GF-D8 (cell line): ENCODE results near the gene PTPRF.

Experiments
- DNase-seq: peaks from one replicate; lab custom pipeline; 2025; lab: John Stamatoyannopoulos, UW

PTPRF gene

DNA sequence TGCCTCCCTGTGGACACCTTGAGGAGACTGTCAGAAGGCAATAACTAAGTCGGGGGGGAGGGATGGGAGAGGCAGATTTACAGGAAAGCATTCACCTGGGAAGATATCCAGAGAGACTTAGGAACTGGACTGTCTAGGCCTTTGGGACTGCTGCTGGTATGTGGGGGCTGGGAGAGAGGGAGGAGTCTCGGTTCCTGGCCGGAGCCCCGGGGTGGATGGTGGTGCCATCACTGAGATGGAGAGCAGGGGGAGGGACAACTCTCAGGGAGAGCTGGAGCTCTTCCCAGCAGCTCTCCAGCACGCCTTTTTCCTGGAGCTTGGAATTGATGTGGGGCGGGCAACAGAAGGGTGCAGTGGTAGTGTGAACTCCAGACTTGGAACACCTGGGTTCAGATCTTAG is 22.1 kb downstream of the PTPRF start:
- no peak for DNase-seq

GRCh38 chr1:43554444-43554992 is 23.8 kb downstream of the PTPRF start:
- DNase-seq, result no peak

DNA sequence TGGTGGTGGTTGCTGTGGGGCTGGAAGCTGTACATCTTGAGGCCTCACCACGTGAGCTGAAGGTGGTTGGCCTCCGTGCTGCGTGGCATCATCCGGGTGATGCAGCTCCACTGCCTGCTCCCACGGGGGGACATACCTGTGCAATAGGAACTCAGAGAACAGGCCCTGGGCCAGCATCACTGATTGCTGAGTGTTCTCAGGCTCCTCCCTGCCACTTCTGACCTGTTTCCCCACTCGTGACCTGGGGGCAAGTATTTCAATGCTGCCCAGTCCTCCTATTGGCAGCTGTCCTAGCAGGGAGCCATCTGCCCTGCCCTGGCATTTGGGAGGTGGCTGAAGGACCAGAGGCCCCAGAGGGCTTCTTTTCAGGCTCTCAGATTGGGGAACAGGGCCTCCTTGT is 26.1 kb downstream of the PTPRF start:
- DNase-seq, result no peak

GRCh38 chr1:43557744-43558245 is 27.1 kb downstream of the PTPRF start:
- no peak for DNase-seq

- no peak for DNase-seq
Observed at GRCh38 chr1:43558346-43558841, 27.7 kb downstream of the PTPRF start.

DNA sequence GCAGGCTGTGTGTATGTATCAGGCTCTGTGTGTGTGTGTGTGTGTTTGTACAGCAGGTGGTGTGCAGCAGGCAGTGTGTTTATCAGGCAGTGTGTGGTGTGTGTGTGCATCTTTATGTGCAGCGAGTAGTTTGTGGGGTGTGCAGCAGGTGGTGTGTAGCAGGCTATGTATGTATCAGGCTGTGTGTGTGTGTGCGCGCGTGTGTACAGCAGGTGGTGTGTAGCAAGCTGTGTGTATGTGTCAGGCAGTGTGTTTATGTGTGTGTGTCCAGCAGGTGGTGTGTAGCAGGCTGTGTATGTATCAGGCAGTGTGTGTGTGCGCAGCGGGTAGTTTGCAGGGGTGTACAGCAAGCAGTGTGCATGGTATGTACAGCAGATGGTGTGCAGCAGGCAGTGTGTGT is 29.0 kb downstream of the PTPRF start:
- no peak for DNase-seq

- no peak for DNase-seq
Observed at GRCh38 chr1:43560286-43560685, 29.6 kb downstream of the PTPRF start.

DNA sequence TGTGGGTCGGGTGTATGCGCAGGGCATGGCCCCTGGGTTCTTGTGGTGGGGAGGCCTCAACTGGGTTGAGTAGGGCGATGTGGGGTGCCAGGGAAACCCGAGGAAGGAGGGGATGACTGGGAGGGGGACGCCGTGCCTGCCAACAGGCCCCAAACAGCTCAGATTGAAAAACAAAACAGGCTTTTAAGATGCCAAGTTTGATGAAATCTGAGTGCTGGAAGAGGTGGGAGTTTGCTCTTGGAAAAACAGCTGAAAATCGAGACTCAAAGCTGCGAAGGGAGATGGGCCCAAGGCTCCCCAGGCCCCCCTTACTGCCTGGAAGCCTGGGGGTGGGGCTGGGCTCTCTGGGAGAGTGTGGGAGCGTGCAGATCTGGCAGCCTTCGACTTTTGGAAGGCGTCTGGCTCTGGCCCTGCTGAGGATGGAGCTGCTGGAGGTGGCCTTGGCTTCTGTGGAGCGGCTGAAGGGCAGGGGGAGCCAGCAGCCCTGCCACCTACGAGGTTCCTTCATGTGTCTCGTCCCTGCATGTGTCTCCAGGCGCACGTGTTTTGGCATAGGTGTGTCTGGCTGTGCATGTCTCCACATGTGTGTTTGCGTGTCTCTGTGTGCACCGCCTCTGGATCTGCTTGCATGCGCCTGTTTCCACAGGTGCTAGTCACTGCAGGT is 33.3 kb downstream of the PTPRF start:
- no peak for DNase-seq

GRCh38 chr1:43564551-43565348 is 34.1 kb downstream of the PTPRF start:
- DNase-seq, result no peak

DNA sequence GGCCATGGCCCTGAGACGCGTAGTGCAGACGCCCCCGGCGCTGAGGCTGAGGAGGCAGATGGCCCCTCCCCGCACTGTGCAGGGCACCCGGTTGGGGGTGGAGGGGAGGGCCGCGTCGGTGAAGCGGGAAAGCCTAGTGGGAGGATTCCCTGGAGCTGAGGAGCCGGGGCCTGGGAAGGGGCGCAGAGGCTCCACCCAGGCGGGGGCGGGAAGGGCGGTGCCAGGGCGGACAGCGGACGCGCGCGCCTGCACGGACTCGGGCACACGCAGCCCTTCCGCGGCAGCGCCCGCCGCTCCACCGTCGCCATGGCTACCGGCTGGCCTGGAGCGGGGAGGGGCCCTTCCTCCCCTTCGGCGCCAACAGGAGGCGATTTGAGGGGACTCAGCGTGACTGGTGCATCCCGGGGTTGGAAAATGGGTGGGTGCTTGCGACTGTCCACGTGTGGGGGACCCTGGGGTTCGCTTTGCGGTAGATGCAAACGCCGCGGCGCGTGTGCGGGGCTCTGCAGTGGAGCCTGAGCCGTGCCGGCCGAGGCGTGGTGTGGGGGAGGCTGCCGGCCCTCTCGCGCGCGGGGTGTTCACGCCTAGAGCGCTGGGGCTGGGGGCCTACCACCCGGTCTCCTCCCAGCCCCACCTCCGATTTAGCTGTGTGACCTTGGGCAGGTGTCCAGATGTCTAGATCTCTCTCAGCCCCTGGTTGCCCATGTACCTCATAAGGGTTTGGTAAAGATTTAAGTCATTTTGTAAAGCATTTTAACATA is 35.1 kb downstream of the PTPRF start:
- DNase-seq, result no peak

GRCh38 chr1:43566382-43567044 is 35.8 kb downstream of the PTPRF start:
- DNase-seq, result no peak

DNA sequence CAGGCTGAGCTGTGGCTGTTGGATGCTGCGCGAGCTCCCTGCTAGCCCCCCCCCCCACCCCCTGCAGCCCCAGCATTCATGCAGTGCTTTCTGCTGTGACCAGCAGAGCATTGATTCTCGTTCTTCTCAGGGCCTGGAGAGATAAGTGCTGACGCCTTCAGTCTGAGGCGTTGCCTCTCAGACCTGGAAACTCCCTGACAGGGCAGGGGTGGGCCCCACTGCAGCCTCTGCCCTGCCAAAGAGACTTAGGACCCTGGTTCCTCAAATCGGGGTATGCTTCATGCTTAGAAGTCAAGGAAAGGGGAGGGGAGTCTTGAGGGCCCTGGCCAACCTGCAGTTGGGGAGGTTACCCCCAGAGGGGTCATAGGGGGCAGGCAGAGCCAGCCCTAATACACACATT is 38.5 kb downstream of the PTPRF start:
- DNase-seq, result no peak

- no peak for DNase-seq
Observed at GRCh38 chr1:43570277-43570676, 39.6 kb downstream of the PTPRF start.

- DNase-seq, result no peak
Observed at GRCh38 chr1:43570715-43571114, 40.0 kb downstream of the PTPRF start.

DNA sequence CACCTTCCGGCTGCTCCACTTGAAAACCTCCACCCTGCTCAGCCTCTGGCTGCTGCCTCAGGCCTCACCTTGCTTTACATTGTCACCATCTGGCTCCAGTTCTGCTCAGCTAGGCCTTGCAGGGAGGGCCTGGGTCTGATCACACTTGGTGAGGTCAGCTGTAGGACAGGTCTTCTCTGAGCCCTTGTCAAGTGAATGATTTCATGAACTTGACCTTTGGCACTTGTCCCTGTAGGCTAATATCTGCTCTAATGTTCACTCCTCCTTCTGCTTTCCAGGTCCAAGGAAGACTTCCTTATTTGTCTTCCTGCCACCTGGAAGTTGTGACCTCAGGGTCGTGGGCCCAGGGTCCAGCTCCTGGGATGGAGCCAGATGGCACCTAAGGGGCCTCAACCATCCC is 41.4 kb downstream of the PTPRF start:
- no peak for DNase-seq

DNA sequence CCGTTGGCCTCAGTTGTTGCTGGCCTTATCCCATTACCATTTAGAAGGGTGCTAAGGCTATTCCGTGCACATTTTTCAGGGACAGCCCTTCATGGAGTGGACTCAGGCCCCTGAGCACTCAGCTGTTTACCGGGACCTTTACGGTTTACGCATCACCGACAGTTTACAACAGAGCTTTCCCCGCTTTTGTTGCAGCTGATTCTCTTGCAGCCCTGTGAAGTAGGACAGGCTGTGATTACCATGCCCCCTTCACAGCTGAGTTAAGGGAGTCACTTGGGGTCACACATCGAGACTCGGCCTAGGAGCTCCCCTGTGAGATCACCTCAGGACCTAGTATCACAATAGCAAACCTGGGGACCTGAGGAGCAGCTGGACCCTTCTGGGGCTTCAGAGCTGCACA is 41.9 kb downstream of the PTPRF start:
- no peak for DNase-seq

DNA sequence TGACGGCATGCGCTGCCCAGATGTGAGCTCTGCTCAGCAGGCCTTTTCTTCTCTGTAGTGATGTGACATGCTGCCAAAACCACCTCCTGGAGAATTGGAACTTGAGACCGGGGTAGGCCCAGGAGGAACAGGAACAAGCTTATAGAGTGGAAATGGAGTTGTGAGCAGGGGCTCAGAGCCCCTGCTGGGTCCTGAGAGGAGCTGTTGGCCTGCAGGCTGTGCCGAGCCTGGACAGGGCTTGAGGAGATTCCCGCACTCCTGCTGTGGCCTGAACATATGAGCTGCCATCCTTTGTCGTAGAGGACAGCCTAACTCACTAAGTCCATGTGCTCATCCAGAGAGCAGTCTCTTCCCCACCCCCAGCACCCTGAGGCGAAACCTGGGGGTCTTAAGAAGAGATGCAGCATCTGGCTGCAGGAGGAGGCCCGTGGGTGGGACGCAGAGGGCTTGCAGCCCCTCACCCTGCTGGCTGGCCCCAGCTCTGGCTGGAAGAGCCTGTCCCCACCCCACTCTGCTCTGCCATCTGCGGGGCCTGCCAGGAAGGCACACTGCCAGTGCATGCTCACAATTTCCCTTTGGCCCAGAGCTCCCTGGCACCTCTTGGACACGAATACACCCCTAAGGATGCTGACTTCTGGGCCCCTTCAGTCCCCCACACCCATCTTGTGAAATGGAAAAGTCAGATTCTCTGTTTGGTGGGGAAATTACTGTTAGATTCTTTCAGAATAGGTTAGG is 42.5 kb downstream of the PTPRF start:
- DNase-seq, result no peak

- DNase-seq, result no peak
Observed at GRCh38 chr1:43576521-43576920, 45.8 kb downstream of the PTPRF start.

DNA sequence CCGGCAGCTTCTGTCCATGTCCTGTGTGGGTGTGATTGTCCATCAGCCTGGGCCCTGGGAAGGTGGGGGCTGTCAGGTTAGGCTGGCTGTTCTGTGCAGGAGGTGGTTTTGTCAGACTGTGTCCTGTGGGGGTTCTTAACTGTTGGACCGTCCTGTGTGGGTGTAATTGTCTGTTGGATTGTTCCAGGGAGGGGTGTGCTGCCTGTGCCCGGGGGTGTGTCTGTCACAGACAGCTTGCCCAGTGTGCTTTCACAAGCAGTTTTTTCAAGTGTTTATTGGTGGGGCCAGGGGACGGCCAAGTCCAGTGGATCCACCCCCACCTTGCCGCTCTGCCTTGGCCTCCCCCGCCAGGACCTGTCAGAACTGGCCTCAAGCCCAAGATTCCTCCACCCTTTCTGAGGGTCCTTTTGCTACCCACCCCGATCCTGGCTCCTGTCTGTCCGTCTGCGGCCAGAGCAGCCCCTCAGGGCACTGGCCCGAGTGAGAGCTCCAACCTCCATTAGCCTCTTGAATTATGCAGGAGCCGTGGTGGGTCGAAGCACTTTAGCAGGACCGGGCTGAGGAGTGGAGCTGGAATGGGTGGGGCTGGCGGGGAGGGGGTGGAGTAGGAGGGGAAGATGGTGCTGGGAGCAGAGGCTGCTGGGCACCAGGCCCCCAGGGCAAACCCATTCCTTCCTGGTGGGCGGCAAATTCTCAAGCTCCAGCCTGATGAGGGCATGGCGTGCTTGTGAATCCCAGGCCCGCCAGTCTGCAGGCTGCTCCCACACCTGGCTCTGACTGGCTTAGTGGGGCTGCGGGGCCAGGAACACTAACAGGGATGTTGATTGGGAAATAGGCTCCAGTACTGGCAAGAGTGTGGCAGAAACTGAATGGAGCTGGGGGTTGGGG is 47.2 kb downstream of the PTPRF start:
- DNase-seq, result no peak

DNA sequence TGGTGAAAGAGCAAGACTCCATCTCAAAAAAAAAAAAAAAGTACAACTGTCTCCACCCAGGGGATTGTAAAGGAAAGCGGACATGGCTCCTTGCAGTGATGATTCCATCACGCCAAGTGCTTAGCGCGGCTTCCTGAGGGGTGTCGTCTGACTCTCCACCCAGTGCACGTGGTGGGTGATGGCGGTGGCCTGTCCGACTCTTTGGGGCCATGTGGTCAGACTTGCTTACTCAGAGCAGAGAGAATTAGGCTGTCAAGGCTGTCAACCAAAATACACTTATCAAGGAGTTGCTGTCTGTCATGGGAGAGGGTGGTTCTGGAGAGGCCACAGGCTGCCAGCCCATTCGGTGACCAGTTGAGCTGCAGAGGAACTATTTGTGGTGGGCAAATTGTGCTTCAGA is 49.4 kb downstream of the PTPRF start:
- no peak for DNase-seq
